Mucosa of descending colon (tissue), 3 donors: ENCODE data around the gene ZXDB. TPM values are rescaled to one million over a fixed set of nuclear protein-coding genes. Genes with fewer than 3 reads are reported as not detected.
"Not testable (repeated sequence)": the region's sequence is repeated elsewhere in the genome, so short reads cannot be mapped to it uniquely, and the experiment has no call there.

Experiments used
- ATAC-seq: fragments of 200-7000 bp; cut with Tn5 transposase; one replicate; pipeline ENCODE4 v1.9.1; 2020; ENCODE audit warnings: mild to moderate bottlenecking, moderate library complexity
- DNase-seq, 3 donors: peaks; one replicate each; pipeline ENCODE4 v3.0.0-alpha.2; 2020
- H3K36me3 ChIP-seq: fragments of 200-600 bp; one replicate; pipeline ENCODE4 v1.8.0; 2021; ENCODE audit warnings: low read depth, mild to moderate bottlenecking
- H3K4me1 ChIP-seq: fragments of 200-600 bp; one replicate; pipeline ENCODE4 v1.8.0; 2021; ENCODE audit warnings: low read depth, mild to moderate bottlenecking
- H3K4me3 ChIP-seq: fragments of 200-600 bp; one replicate; pipeline ENCODE4 v1.8.0; 2021; ENCODE audit warnings: mild to moderate bottlenecking
- H3K9me3 ChIP-seq: fragments of 200-600 bp; one replicate; pipeline ENCODE4 v1.8.0; 2021; ENCODE audit warnings: mild to moderate bottlenecking
- intact Hi-C, 2 donors: fragments of 100-400 bp; cut with DNase I in 1 of 2; cut with micrococcal nuclease in 1 of 2; formaldehyde crosslinking; loops; one replicate each; pipeline versions ENCODE4 v1.11.0 to v1.11.1; 2022; cut with DNase I, micrococcal nuclease
- total RNA-seq, 3 donors: library from RNA; stranded (reverse); fragmentation: NEBNext Ultra II Directional in 2 of 3; extraction: Animal tissue kit (Norgen Biotek cat#: 25700) in 2 of 3; gene quantifications; one replicate each; pipeline versions ENCODE4 v1.2.1 to v1.2.4, GENCODE V29; 2021 to 2023
- TF ChIP-seq, protein P1 (sequence below): fragments of 200-600 bp; IDR thresholded peaks from one replicate; pipeline ENCODE4 v1.8.0; 2022; ENCODE audit warnings: antibody characterized with exemption, mild to moderate bottlenecking
- donor health status: DM: no; HTN: no; CAD: no; lungs with moderate emphysema.
- donor health status: DM: no; HTN: no; CAD: no.
- donor health status: DM: no; HTN: yes; CAD: no.

The ZXDB gene
- total RNA-seq, 3 donors from 2014 or later = 6.2 to 8.7 (median 6.6) TPM

DNA sequence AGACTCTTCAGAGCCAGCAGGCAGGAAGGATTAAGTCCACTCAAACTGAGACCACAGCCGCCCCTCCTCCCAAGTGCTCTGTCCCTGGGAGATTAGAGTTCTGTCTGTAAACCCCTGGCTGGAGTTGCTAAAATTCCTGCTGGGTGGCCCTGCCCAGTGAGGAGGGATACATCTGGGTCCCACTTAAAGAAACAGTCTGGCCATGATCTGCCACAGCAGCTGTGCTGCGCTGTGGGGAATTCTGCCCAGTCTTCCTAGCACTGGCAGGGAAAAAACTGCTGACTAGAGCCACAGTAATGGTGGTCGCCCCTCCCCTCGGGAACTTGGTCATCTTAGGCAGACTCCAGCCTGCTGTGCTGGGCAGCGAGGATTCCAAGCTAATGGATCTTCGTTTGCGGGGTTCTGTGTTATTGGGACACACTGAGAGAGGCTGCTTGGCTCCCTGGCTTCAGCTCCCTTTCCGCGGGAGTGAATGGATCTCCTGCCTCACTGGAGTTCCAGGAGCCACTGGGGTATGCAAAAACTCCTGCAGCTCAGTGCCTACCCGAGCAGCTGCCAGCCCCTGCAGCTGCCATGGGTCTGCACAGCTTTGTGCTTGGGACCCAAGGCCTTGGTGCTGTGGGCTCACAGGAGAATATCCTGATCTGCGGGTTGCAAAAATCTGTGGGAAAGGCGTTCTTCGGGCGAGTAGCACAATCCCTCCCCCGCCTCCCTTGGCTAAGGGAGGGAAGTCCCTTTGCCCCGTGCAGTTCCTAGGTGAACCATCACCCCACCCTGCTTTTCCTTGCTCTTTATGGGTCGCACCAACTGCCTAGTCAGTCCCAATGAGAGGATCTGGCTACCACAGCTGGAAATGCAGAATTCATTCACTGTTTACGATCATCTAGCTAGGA, 15.7 kb downstream of the ZXDB start:
- Histone ChIP-seq H3K4me3 (no peak overlapping the region), H3K36me3 (no peaks in the 10 kb centered on the region), H3K4me1 (no peaks in the 10 kb centered on the region), H3K9me3 (peaks cover 5% of the 10 kb centered on the region)
- intact Hi-C loops = no loop called here
- no peak for ATAC-seq
- DNase-seq = no peak
- TF ChIP-seq, protein P1, sequence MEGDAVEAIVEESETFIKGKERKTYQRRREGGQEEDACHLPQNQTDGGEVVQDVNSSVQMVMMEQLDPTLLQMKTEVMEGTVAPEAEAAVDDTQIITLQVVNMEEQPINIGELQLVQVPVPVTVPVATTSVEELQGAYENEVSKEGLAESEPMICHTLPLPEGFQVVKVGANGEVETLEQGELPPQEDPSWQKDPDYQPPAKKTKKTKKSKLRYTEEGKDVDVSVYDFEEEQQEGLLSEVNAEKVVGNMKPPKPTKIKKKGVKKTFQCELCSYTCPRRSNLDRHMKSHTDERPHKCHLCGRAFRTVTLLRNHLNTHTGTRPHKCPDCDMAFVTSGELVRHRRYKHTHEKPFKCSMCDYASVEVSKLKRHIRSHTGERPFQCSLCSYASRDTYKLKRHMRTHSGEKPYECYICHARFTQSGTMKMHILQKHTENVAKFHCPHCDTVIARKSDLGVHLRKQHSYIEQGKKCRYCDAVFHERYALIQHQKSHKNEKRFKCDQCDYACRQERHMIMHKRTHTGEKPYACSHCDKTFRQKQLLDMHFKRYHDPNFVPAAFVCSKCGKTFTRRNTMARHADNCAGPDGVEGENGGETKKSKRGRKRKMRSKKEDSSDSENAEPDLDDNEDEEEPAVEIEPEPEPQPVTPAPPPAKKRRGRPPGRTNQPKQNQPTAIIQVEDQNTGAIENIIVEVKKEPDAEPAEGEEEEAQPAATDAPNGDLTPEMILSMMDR = no peak

DNA sequence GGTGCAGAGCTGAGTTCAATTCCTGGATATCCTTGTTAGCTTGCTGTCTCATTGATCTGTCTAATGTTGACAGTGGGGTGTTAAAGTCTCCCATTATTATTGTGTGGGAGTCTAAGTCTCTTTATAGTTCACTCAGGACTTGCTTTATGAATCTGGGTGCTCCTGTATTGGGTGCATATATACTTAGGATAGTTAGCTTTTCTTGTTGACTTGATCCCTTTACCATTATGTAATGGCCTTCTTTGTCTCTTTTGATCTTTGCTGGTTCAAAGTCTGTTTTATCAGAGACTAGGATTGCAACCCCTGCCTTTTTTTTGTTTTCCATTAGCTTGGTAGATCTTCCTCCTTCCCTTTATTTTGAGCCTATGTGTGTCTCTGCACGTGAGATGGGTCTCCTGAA, 21.5 kb downstream of the ZXDB start:
- intact Hi-C loops, H3K9me3 ChIP-seq, ATAC-seq, H3K4me3 ChIP-seq, H3K36me3 ChIP-seq, DNase-seq, H3K4me1 ChIP-seq: not testable (repeated sequence)

DNA sequence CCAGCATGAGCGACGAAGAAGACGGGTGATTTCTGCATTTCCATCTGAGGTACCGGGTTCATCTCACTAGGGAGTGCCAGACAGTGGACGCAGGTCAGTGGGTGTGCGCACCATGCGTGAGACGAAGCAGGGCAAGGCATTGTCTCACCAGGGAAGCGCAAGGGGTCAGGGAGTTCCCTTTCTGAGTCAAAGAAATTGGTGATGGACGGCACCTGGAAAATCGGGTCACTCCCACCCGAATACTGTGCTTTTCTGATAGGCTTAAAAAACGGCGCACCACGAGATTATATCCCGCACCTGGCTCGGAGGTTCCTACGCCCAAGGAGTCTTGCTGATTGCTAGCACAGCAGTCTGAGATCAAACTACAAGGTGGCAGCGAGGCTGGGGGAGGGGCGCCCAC, 37.6 kb downstream of the ZXDB start:
- H3K4me1 ChIP-seq, DNase-seq, H3K4me3 ChIP-seq, H3K36me3 ChIP-seq, ATAC-seq, intact Hi-C loops: not testable (repeated sequence)
- peaks cover 18% of the 10 kb centered on the region for H3K9me3 ChIP-seq

DNA sequence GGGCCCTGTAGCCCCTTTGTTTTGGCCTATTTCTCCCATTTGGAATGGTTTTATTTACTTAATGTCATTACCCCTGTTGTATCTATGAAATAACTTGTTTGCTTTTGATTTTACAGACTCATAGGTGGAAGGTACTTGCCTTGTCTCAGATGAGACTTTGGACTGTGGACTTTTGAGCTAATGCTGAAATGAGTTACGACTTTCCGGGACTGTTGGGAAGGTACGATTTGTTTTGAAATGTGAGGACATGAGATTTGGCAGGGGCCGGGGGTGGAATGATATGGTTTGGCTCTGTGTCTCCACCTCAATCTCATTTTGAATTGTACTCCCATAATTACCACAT, 48.8 kb downstream of the ZXDB start:
- Histone ChIP-seq H3K4me3 (no peak overlapping the region), H3K9me3 (no peaks in the 10 kb centered on the region), H3K36me3 (no peaks in the 10 kb centered on the region), H3K4me1 (no peaks in the 10 kb centered on the region)
- intact Hi-C loops = no loop called here
- ATAC-seq (no peak), DNase-seq (no peak)
- TF ChIP-seq, protein P1 = no peak

DNA sequence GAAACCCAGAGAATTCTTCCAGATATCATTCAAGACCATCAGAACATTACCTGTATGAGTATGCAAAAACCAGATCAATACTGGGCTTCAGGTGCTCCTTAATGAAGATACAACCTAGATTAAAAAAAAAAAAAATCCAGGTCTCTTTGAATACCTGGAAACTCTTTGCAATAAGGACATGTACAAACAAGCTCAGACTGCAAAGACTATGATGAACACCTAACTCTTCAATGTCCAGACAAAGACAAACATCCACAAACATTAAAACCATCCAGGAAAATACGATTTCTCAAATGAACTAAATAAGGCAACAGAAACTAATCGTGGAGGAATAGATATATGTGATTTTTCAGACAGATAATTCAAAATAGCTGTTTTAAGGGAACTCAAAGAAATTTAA, 49.5 kb downstream of the ZXDB start:
- no peak for ATAC-seq
- no peak for DNase-seq
- intact Hi-C loops = no loop called here
- no peaks in the 10 kb centered on the region for H3K9me3 ChIP-seq
- TF ChIP-seq, protein P1 = no peak
- no peaks in the 10 kb centered on the region for H3K4me1 ChIP-seq
- H3K36me3 ChIP-seq = no peaks in the 10 kb centered on the region
- no peak overlapping the region for H3K4me3 ChIP-seq

DNA sequence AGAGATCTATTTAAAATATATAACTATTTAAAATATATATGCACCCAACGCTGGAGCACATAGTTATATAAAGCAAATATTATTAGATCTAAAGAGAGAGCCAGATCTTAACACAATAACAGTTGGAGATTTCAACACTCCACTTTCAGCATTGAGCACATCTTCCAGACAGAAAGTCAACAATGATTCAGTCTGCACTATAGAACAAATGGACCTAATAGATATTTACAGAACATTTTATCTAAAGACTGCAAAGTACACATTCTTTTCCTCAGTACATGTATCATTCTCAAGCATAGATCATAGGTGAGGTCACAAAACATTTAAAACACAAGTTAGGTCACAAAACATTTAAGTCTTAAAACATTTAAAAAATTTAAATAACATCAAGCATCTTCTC, 51.9 kb downstream of the ZXDB start:
- Histone ChIP-seq H3K36me3 (no peaks in the 10 kb centered on the region), H3K4me3 (no peak overlapping the region), H3K4me1 (no peaks in the 10 kb centered on the region), H3K9me3 (no peaks in the 10 kb centered on the region)
- ATAC-seq (no peak), DNase-seq (no peak)
- intact Hi-C loops = no loop called here
- TF ChIP-seq, protein P1 = no peak

DNA sequence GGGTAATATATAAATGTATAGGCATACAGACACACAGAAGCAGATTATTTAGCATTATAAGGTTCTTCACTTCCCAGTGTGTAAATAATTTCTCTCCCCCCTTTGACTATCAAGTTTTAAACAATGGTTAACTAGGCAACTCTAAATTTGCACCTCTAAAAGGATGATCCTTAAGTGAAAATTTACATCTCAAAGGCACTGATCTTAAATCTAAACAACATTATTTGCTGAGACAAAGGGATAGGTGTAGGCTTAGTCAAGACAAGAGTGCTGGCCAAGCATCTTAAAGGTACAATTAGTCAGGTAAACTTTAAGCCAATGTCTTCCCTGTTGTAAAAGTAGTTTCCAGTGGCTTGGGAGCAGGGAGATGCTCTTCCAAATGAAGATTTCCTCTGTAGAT, 55.2 kb downstream of the ZXDB start:
- Histone ChIP-seq H3K9me3 (no peaks in the 10 kb centered on the region), H3K4me1 (no peaks in the 10 kb centered on the region), H3K36me3 (no peaks in the 10 kb centered on the region), H3K4me3 (no peak overlapping the region)
- TF ChIP-seq, protein P1 = no peak
- intact Hi-C loops = no loop called here
- no peak for DNase-seq
- ATAC-seq = no peak
